HG02870 (cell line): ENCODE measurements around the gene ZFYVE9.
"Not testable (repeated sequence)": the region's sequence is repeated elsewhere in the genome, so short reads cannot be mapped to it uniquely, and the experiment has no call there.

Source experiments
- ATAC-seq: cut with Tn5 transposase; IDR thresholded peaks from one replicate; pipeline ENCODE4 v1.9.1; 2021; ENCODE audit warnings: mild to moderate bottlenecking, moderate library complexity; ENCODE audit not compliant: unreplicated experiment

Gene ZFYVE9

DNA sequence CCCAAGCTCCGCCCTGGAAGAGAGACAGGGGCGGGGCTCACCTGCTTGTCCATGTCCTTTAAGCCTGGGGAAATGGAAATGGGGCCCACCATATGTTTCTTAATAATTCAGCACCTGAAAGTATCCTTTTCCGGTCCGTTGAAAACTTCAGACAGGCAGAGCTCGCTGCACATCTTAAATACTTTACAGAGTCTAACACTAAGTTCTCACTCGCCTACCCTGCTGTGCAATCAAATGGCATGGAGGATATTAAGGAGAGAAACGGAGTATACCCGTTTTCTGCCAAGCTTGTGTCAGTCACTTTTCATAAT, 224.6 kb downstream of the ZFYVE9 start:
- ATAC-seq: no peak

DNA sequence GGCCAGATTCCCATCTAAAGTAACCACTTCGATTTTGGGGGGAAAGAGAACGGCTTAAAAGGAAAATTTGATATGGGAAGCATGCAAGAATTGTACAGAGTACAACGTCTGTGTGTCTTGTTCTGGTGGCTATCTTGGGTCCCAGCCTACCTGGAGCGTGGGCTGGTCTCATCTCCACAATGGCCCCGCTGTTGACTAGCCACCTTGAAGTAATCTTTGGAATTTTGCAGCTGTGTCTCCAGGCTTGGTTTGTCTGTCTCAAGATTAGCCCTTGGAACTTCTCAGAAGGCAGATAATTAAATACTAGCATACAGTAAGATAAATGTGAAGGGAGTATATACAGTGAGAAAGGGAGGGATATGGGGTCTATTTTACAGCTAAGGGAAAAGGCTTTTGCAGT, 225.4 kb downstream of the ZFYVE9 start:
- ATAC-seq: no peak

DNA sequence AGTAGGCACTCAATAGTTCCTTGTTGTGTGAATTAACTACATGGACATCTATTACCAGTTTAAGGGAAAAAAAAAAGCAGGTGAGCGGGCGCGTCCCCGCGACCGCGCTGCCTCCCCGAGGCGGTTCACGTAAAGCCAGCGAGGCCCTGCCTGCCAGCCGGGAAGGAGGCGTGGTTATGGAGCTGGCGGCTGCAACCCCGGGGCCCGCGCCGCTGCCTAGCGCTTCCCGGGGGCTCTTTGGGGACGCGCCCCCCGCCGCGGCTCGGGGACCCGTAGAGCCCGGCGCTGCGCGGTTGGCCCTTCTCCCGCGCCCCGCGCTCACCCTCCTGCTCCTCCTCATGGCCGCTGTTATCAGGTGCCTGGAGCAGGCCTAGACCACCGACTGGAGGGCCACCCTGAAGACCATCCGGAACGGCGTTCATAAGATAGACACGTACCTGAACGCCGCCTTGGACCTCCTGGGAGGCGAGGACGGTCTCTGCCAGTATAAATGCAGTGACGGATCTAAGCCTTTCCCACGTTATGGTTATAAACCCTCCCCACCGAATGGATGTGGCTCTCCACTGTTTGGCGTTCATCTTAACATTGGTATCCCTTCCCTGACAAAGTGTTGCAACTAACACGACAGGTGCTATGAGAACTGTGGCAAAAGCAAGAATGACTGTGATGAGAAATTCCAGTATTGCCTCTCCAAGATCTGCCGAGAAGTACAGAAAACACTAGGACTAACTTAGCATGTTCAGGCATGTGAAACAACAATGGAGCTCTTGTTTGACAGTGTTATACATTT, 226.7 kb downstream of the ZFYVE9 start:
- ATAC-seq: no peak

DNA sequence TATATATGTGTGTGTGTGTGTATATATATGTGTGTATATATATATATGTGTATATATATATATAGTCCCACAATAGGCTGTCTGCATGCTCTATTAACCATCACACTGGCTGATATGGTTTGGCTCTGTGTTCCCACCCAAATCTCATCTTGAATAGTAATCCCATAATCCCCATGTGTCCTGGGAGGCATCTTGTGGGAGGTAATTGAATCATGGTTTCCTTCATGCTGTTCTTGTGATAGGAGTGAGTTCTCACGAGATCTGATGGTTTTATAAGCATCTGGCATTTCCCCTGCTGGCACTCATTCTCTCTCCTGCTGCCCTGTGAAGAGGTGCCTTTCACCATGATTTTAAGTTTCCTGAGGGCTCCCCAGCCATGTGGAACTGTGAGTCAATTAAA, 228.0 kb downstream of the ZFYVE9 start:
- not testable (repeated sequence) for ATAC-seq

DNA sequence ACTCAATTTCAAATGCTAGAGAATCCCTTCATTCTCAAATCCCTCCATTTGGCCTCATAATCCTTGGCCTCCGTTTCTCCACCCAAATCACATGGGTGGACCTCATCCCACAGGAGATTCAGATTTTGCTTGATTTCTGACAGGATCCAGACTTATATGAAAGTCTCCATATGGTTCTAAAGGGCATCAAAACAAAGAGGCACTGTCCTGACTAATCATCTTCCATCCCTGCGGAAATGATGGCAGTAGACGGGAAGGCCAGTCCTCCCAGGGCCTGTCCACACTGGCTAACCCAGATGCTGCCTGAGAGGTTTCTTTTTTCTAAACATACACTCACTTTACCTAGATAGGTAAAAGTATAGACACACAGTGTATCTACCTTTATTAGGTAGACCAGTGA, 243.5 kb downstream of the ZFYVE9 start:
- no peak for ATAC-seq

DNA sequence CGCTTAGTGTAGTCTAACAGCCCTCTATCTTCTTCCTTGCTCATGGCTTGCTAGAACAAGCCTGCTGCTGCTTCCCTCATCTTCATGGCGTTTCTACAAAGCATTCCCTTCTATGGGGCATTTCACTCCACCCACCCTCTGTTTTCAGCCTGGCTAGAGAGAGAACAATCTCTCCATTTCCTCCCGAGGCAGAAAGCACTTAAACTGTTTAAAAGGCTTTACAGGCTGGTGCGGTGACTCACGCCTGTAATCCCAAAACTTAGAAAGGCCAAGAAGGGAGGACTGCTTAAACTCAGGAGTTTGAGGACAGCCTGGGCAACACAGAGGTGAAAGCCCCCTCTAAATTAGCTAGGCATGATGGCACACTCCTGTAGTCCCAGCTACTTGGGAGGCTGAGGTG, 244.6 kb downstream of the ZFYVE9 start:
- no peak for ATAC-seq

DNA sequence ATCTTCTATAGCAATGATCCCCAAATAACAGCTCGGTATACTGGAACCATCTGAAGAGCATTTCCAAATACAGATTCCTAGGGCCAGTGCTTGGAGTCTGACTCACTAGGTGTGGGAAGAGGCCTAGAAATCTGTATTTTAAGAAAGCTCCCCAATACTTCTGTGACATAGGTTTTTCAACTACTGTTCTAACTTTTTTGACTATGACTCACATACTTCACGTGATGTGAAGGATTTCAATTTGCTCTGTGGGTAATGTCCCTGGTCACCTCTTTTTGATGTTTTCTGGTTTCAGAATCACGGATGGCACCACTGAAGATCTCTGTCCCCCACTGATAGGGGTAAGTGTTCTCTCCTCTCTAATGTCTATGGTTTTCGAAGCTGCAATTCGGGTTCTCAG, 251.3 kb downstream of the ZFYVE9 start:
- ATAC-seq: no peak
